GM20000 (cell line): ENCODE results near the gene BOD1L1.
A peak's percentile ranks its signal among the peaks of the same experiment; 100 is the strongest.

Experiments used
- DNase-seq: peaks from one replicate; pipeline ENCODE4 v3.0.0; 2012; ENCODE audit warnings: low spot score
- CTCF ChIP-seq: IDR thresholded peaks from 2 replicates; pipeline ENCODE4 v1.5.1; 2012; ENCODE audit warnings: mild to moderate bottlenecking, control low read depth; ENCODE audit errors: extremely low read depth, missing control alignments

The BOD1L1 gene

GRCh38 chr4:13522282-13523104, 105.0 kb downstream of the BOD1L1 start:
- no peak for TF ChIP-seq CTCF
- peak; percentile 8 for DNase-seq

GRCh38 chr4:13521047-13521446, 106.5 kb downstream of the BOD1L1 start:
- TF ChIP-seq CTCF: no peak
- DNase-seq: no peak
